SK-N-SH (cell line): ENCODE results near the gene MMP14. TPM values are rescaled to one million over a fixed set of nuclear protein-coding genes. Genes with fewer than 3 reads are reported as not detected.

Experiments
- CTCF ChIA-PET: fragments of 300-600, 350-600 bp; formaldehyde crosslinking; extraction: SDS; loops from one replicate; lab custom pipeline; 2021; lab: Yijun Ruan, JAX
- POLR2A ChIA-PET: fragments of 350-600 bp; sonication (Branson Sonifier 250); formaldehyde crosslinking; extraction: SDS; loops from one replicate; lab custom pipeline; 2020; ENCODE audit warnings: antibody characterized with exemption, inconsistent platforms; lab: Yijun Ruan, JAX
- DNase-seq: peaks from one replicate; pipeline ENCODE4 v3.0.0; 2012
- H2AFZ ChIP-seq: fragments of 200-600 bp; sonication (generic); 2 replicates; pipeline ENCODE4 v1.8.1; 2016; ENCODE audit warnings: antibody characterized with exemption, mild to moderate bottlenecking, low read depth
- H3F3A ChIP-seq: fragments of 200-600 bp; sonication (generic); replicated peaks from 2 replicates; pipeline ENCODE3; 2016; ENCODE audit warnings: antibody characterized with exemption, mild to moderate bottlenecking; ENCODE audit not compliant: insufficient read depth
- H3K27ac ChIP-seq, 2 experiments: fragments of 200-500 bp in 1 of 2; fragments of 200-600 bp in 1 of 2; sonication (Bioruptor generic) in 1 of 2; sonication (generic), shearing (Covaris generic) in 1 of 2; 2 replicates each; pipeline versions ENCODE4 v1.5.1 to v1.6.1; 2014 to 2016; ENCODE audit warnings: low read depth in 2 of 2, inconsistent platforms in 1 of 2, low read length in 1 of 2, mild to moderate bottlenecking in 1 of 2, mixed read lengths in 1 of 2
- H3K27me3 ChIP-seq: fragments of 200-600 bp; sonication (generic), shearing (Covaris generic); 2 replicates; pipeline ENCODE4 v1.6.1; 2016; ENCODE audit warnings: mixed run types; ENCODE audit not compliant: insufficient read depth
- H3K36me3 ChIP-seq, 2 experiments: fragments of 200-500 bp in 1 of 2; fragments of 200-600 bp in 1 of 2; sonication (Bioruptor generic) in 1 of 2; sonication (generic) in 1 of 2; replicated peaks in 1 of 2; 2 replicates each; pipeline versions ENCODE3 to v1.5.1; 2014 to 2016; ENCODE audit warnings: low read length in 1 of 2, mild to moderate bottlenecking in 1 of 2; ENCODE audit not compliant: insufficient read depth in 2 of 2, control insufficient read depth in 1 of 2
- H3K4me1 ChIP-seq, 2 experiments: fragments of 200-500 bp in 1 of 2; fragments of 200-600 bp in 1 of 2; sonication (Bioruptor generic) in 1 of 2; sonication (generic), shearing (Covaris generic) in 1 of 2; 2 replicates each; pipeline versions ENCODE4 v1.5.1 to v1.6.1; 2014 to 2016; ENCODE audit warnings: low read depth in 1 of 2, low read length in 1 of 2, mixed run types in 1 of 2; ENCODE audit not compliant: insufficient read depth in 2 of 2, control insufficient read depth in 1 of 2
- H3K4me2 ChIP-seq: fragments of 200-600 bp; sonication (generic), shearing (Covaris generic); 2 replicates; pipeline ENCODE4 v1.6.1; 2017; ENCODE audit warnings: mixed run types
- H3K4me3 ChIP-seq, 2 experiments: fragments of 200-500 bp in 1 of 2; fragments of 200-600 bp in 1 of 2; sonication (Bioruptor generic) in 1 of 2; sonication (generic), shearing (Covaris generic) in 1 of 2; 2 replicates each; pipeline versions ENCODE4 v1.5.1 to v1.8.1; 2014 to 2016; ENCODE audit warnings: low read depth in 2 of 2, inconsistent platforms in 1 of 2, low read length in 1 of 2, mild to moderate bottlenecking in 1 of 2, mixed read lengths in 1 of 2, moderate library complexity in 1 of 2
- H3K79me2 ChIP-seq: fragments of 200-600 bp; sonication (generic); 2 replicates; pipeline ENCODE4 v1.8.1; 2017; ENCODE audit warnings: mild to moderate bottlenecking; ENCODE audit not compliant: insufficient read depth
- H3K9ac ChIP-seq: fragments of 200-600 bp; sonication (generic); 2 replicates; pipeline ENCODE4 v1.6.1; 2017; ENCODE audit warnings: mixed run types
- H3K9me2 ChIP-seq: fragments of 200-600 bp; sonication (generic); 2 replicates; pipeline ENCODE4 v1.6.1; 2017; ENCODE audit warnings: mixed run types
- H3K9me3 ChIP-seq: fragments of 200-600 bp; sonication (generic); 2 replicates; pipeline ENCODE4 v1.6.1; 2017; ENCODE audit warnings: mixed run types, mild to moderate bottlenecking, moderate library complexity
- H4K20me1 ChIP-seq: fragments of 200-600 bp; sonication (generic); 2 replicates; pipeline ENCODE4 v1.6.1; 2017; ENCODE audit warnings: mild to moderate bottlenecking, mixed run types; ENCODE audit not compliant: insufficient read depth
- CHD2 ChIP-seq: fragments of 150-350 bp; IDR thresholded peaks from 2 replicates; pipeline ENCODE4 v1.6.1; 2018; ENCODE audit warnings: low read length; ENCODE audit not compliant: partially characterized antibody
- CTCF ChIP-seq: fragments of 200-600 bp; sonication (generic); IDR thresholded peaks from 2 replicates; pipeline ENCODE4 v1.6.1; 2017; ENCODE audit warnings: antibody characterized with exemption, mild to moderate bottlenecking, moderate library complexity
- ELF1 ChIP-seq: IDR thresholded peaks from 2 replicates; pipeline ENCODE4 v1.4.0; 2012
- EP300 ChIP-seq, 2 experiments: IDR thresholded peaks; 2 replicates each; pipeline versions ENCODE4 v1.4.0 to v1.6.1; 2012; ENCODE audit warnings: borderline replicate concordance in 1 of 2, low read depth in 1 of 2, low read length in 1 of 2
- EZH2phosphoT487 ChIP-seq: fragments of 200-600 bp; sonication (generic); IDR thresholded peaks from 2 replicates; pipeline ENCODE4 v1.6.1; 2017; ENCODE audit warnings: low read depth, mixed run types, mild to moderate bottlenecking, antibody characterized with exemption, moderate library complexity, borderline replicate concordance
- FOSL2 ChIP-seq: IDR thresholded peaks from 2 replicates; pipeline ENCODE4 v1.4.0; 2012; ENCODE audit warnings: low read depth, mild to moderate bottlenecking, moderate library complexity, borderline replicate concordance
- FOXM1 ChIP-seq: IDR thresholded peaks from 2 replicates; pipeline ENCODE4 v1.4.0; 2012; ENCODE audit warnings: low read depth, mild to moderate bottlenecking
- GATA2 ChIP-seq: sonication (generic); formaldehyde crosslinking; IDR thresholded peaks from 2 replicates; pipeline ENCODE4 v1.5.0; 2020; ENCODE audit warnings: mild to moderate bottlenecking, missing genetic modification reagents
- MAX ChIP-seq: IDR thresholded peaks from 2 replicates; pipeline ENCODE4 v1.4.0; 2012; ENCODE audit warnings: low read depth
- NFIC ChIP-seq: IDR thresholded peaks from 2 replicates; pipeline ENCODE4 v1.4.0; 2012; ENCODE audit warnings: borderline replicate concordance
- NRF1 ChIP-seq: IDR thresholded peaks from 2 replicates; pipeline ENCODE4 v1.6.1; 2012; ENCODE audit warnings: low read depth, mild to moderate bottlenecking, low read length
- POLR2AphosphoS5 ChIP-seq: IDR thresholded peaks from 2 replicates; pipeline ENCODE4 v1.6.1; 2012; ENCODE audit warnings: low read depth, low read length
- RCOR1 ChIP-seq: fragments of 150-350 bp; IDR thresholded peaks from 2 replicates; pipeline ENCODE4 v1.6.1; 2017; ENCODE audit warnings: antibody characterized with exemption, low read length
- RXRA ChIP-seq: IDR thresholded peaks from 2 replicates; pipeline ENCODE4 v1.4.0; 2012; ENCODE audit warnings: low read depth, mild to moderate bottlenecking, borderline replicate concordance
- SIN3A ChIP-seq: IDR thresholded peaks from 2 replicates; pipeline ENCODE4 v1.6.1; 2012; ENCODE audit warnings: low read depth, mild to moderate bottlenecking, low read length, moderate library complexity, borderline replicate concordance
- SMC3 ChIP-seq: IDR thresholded peaks from 2 replicates; pipeline ENCODE4 v1.6.1; 2012; ENCODE audit warnings: low read depth, low read length, improper control_type of control experiment
- TAF1 ChIP-seq: IDR thresholded peaks from 2 replicates; pipeline ENCODE4 v1.6.1; 2012; ENCODE audit warnings: low read depth, mild to moderate bottlenecking, low read length, moderate library complexity, borderline replicate concordance
- TCF12 ChIP-seq: IDR thresholded peaks from 2 replicates; pipeline ENCODE4 v1.4.0; 2012
- TEAD4 ChIP-seq: IDR thresholded peaks from 2 replicates; pipeline ENCODE4 v1.4.0; 2012; ENCODE audit warnings: mild to moderate bottlenecking, borderline replicate concordance; ENCODE audit not compliant: insufficient read depth
- USF1 ChIP-seq: IDR thresholded peaks from 2 replicates; pipeline ENCODE4 v1.4.0; 2012; ENCODE audit warnings: low read depth, borderline replicate concordance
- USF2 ChIP-seq: fragments of 150-350 bp; IDR thresholded peaks from 2 replicates; pipeline ENCODE4 v1.6.1; 2017; ENCODE audit warnings: antibody characterized with exemption, low read length, low read depth, borderline replicate concordance
- ZBTB33 ChIP-seq: IDR thresholded peaks from 2 replicates; pipeline ENCODE4 v1.4.0; 2012; ENCODE audit warnings: low read depth, borderline replicate concordance
- WGBS: methylation state at CpG from one replicate; pipeline ENCODE4 v1.1.6; 2017; ENCODE audit warnings: low lambda C conversion rate; 5-methylcytosine and 5-hydroxymethylcytosine counted together
- polyA plus RNA-seq, 3 experiments: library from polyadenylated mRNA; depleted of rRNA; stranded (reverse); fragments of >200 nt; gene quantifications; 2 replicates each; pipeline ENCODE4 v1.2.3, GENCODE V29; 2012

Gene MMP14
- polyA plus RNA-seq, 1 of the 3 experiments (the other 2 are of a cell fraction) = 139 TPM

GRCh38 chr14:22893706-22894105 is 57.3 kb downstream of the MMP14 start:
- Histone ChIP-seq H2AFZ (no peak overlapping the region), H3K36me3 (no peaks in the 10 kb centered on the region), H3K9me2 (no peaks in the 10 kb centered on the region), H4K20me1 (no peaks in the 10 kb centered on the region), H3K27me3 (no peaks in the 10 kb centered on the region), H3K9ac (no peak overlapping the region), H3K4me1 (peaks cover 0 to 11% of the 10 kb centered on the region in 2 experiments; a peak in 3 of 4 replicates), H3K4me2 (no peak overlapping the region), H3K27ac (no peak overlapping the region), H3K4me3 (no peak overlapping the region), H3K79me2 (no peaks in the 10 kb centered on the region), H3F3A (peaks cover 2% of the 10 kb centered on the region), H3K9me3 (no peaks in the 10 kb centered on the region)
- ChIA-PET CTCF (interaction anchor here (2.0 to 3.3 kb wide), 4 partner anchors 10 to 41 kb away, joined by 4 to 19 read pairs (median 4); partner anchors contain the start of genes LRP10, RBM23 and REM2), POLR2A (no interaction called here)
- no peak for DNase-seq
- 93% methylated on average over 4 of the region's 4 CpGs for WGBS
- TF ChIP-seq SIN3A (no peak), USF2 (no peak), TAF1 (no peak), NRF1 (no peak), TCF12 (no peak), CTCF (no peak), ZBTB33 (no peak), EP300 (IDR thresholded peaks at IDR 0.05; ENCODE audit: borderline replicate concordance in 1 of 2, low read depth in 1 of 2, low read length in 1 of 2) (no peak), POLR2AphosphoS5 (no peak), FOXM1 (no peak), NFIC (no peak)

GRCh38 chr14:22895402-22895801 is 59.0 kb downstream of the MMP14 start:
- WGBS = 100% methylated on average over 1 of the region's 1 CpG
- Histone ChIP-seq H3K4me1 (peaks cover 0 to 14% of the 10 kb centered on the region in 2 experiments; a peak in 3 of 4 replicates), H3K4me2 (no peak overlapping the region), H3K36me3 (peaks cover 0 to 4% of the 10 kb centered on the region in 2 experiments), H3K4me3 (no peak overlapping the region), H3K9ac (no peak overlapping the region), H3K79me2 (no peaks in the 10 kb centered on the region), H3K9me3 (no peaks in the 10 kb centered on the region), H3F3A (peaks cover 7% of the 10 kb centered on the region), H3K27ac (no peak overlapping the region), H3K9me2 (no peaks in the 10 kb centered on the region), H4K20me1 (no peaks in the 10 kb centered on the region), H3K27me3 (no peaks in the 10 kb centered on the region), H2AFZ (no peak overlapping the region)
- ChIA-PET CTCF (interaction anchor here (1.1 to 3.0 kb wide), 5 partner anchors 9 to 73 kb away, joined by 3 to 25 read pairs (median 4); partner anchors contain the start of gene LRP10), POLR2A (no interaction called here)
- no peak for DNase-seq
- TF ChIP-seq CHD2 = no peak
- no peak for TF ChIP-seq RXRA
- no peak for TF ChIP-seq TCF12
- no peak for TF ChIP-seq EZH2phosphoT487
- TF ChIP-seq MAX = no peak
- TF ChIP-seq TAF1 = no peak
- no peak for TF ChIP-seq FOSL2
- no peak for TF ChIP-seq ELF1
- TF ChIP-seq TEAD4 = no peak
- no peak for TF ChIP-seq USF1
- TF ChIP-seq GATA2 (CRISPR knock-in tag) = no peak
- TF ChIP-seq RCOR1 = no peak
- no peak for TF ChIP-seq SMC3
